Measurements from ENCODE around the gene MAEA.

GRCh38 chr4:1374706-1375045 is 85.0 kb downstream of the MAEA start:
- TF ChIP-seq, protein P1, sequence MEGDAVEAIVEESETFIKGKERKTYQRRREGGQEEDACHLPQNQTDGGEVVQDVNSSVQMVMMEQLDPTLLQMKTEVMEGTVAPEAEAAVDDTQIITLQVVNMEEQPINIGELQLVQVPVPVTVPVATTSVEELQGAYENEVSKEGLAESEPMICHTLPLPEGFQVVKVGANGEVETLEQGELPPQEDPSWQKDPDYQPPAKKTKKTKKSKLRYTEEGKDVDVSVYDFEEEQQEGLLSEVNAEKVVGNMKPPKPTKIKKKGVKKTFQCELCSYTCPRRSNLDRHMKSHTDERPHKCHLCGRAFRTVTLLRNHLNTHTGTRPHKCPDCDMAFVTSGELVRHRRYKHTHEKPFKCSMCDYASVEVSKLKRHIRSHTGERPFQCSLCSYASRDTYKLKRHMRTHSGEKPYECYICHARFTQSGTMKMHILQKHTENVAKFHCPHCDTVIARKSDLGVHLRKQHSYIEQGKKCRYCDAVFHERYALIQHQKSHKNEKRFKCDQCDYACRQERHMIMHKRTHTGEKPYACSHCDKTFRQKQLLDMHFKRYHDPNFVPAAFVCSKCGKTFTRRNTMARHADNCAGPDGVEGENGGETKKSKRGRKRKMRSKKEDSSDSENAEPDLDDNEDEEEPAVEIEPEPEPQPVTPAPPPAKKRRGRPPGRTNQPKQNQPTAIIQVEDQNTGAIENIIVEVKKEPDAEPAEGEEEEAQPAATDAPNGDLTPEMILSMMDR (IDR thresholded peaks at IDR 0.05 in 2 of 3, conservative IDR thresholded peaks at IDR 0.05 in 1 of 3; ENCODE audit: insufficient read depth in 2 of 3, low read depth in 1 of 3, low read length in 3 of 3), result no peak
- TF ChIP-seq TEAD4 (IDR thresholded peaks at IDR 0.05; ENCODE audit: low read length) (no peak), TEAD4 (CRISPR knock-in tag; IDR thresholded peaks at IDR 0.05; ENCODE audit: borderline replicate concordance) (no peak), DPF2 (IDR thresholded peaks at IDR 0.05) (no peak), CSDE1 (IDR thresholded peaks at IDR 0.05) (no peak)
